Astrocyte of the spinal cord (primary cell): ENCODE measurements around the gene SHC3.

Source experiments
- DNase-seq: peaks from one replicate; pipeline ENCODE4 v3.0.0; 2011; ENCODE audit warnings: low read depth, low spot score
- H3K4me3 ChIP-seq: 2 replicates; pipeline ENCODE4 v1.5.1; 2011; ENCODE audit warnings: low read depth, mild to moderate bottlenecking, low read length, moderate library complexity
- CTCF ChIP-seq: IDR thresholded peaks from 2 replicates; pipeline ENCODE4 v1.5.1; 2012; ENCODE audit warnings: low read depth, mild to moderate bottlenecking, low read length, inconsistent platforms
- in situ Hi-C: cut with HindIII; loops from 2 replicates; pipeline ENCODE4 v1.10.0; 2017; ENCODE audit warnings: low sequenced_read_pairs

Gene SHC3

GRCh38 chr9:88969646-88970373 is 208.8 kb downstream of the SHC3 start:
- DNase-seq: no peak
- H3K4me3 ChIP-seq: no peak overlapping the region
- in situ Hi-C loops: no loop called here
- no peak for TF ChIP-seq CTCF

GRCh38 chr9:88968799-88969198 is 209.8 kb downstream of the SHC3 start:
- TF ChIP-seq CTCF: no peak
- no peak overlapping the region for H3K4me3 ChIP-seq
- DNase-seq: no peak
- in situ Hi-C loops: no loop called here

GRCh38 chr9:88966894-88967676 is 211.5 kb downstream of the SHC3 start:
- H3K4me3 ChIP-seq: no peak overlapping the region
- DNase-seq: no peak
- in situ Hi-C loops: no loop called here
- no peak for TF ChIP-seq CTCF

GRCh38 chr9:88965473-88965872 is 213.1 kb downstream of the SHC3 start:
- TF ChIP-seq CTCF: no peak
- no peak overlapping the region for H3K4me3 ChIP-seq
- in situ Hi-C loops: no loop called here
- no peak for DNase-seq

GRCh38 chr9:88960632-88961031 is 218.0 kb downstream of the SHC3 start:
- no peak for DNase-seq
- no peak overlapping the region for H3K4me3 ChIP-seq
- in situ Hi-C loops: no loop called here
- TF ChIP-seq CTCF: no peak

- in situ Hi-C loops: no loop called here
- H3K4me3 ChIP-seq: no peak overlapping the region
- DNase-seq: no peak
- no peak for TF ChIP-seq CTCF
Measured at GRCh38 chr9:88959727-88960469, 218.7 kb downstream of the SHC3 start.
